Measurements from ENCODE around the gene APOBEC4. TPM values are rescaled to one million over a fixed set of nuclear protein-coding genes. Genes with fewer than 3 reads are reported as not detected.

Gene APOBEC4
- total and polyA plus RNA-seq, 10 of the 15 experiments (the other 5 are each of a cell fraction or from before 2014, with no cell fraction given) = 0.04 to 0.25 (median 0.06) TPM; not detected in 5

GRCh38 chr1:183604038-183604808 is 48.9 kb downstream of the APOBEC4 start (continued):
- TF ChIP-seq RB1 (IDR thresholded peaks at IDR 0.05; ENCODE audit: borderline replicate concordance) = peak; percentile 70; the same call in 1 of the 2 replicates
- no peak for TF ChIP-seq NR2C1 (IDR thresholded peaks at IDR 0.05)
- no peak for TF ChIP-seq RAD51 (IDR thresholded peaks at IDR 0.05)
- TF ChIP-seq PBX3 (IDR thresholded peaks at IDR 0.05; ENCODE audit: insufficient replicate concordance, low read depth, low read length) = no peak
- TF ChIP-seq BCL3 (IDR thresholded peaks at IDR 0.05; ENCODE audit: borderline replicate concordance, insufficient read depth, low read depth, low read length, poor library complexity, severe bottlenecking) = peak; percentile 92
- no peak for TF ChIP-seq REST (IDR thresholded peaks at IDR 0.05; ENCODE audit: low read depth, low read length)
- TF ChIP-seq PKNOX1 (IDR thresholded peaks at IDR 0.05) = peak; percentile 25; the same call in 1 of the 2 replicates
- TF ChIP-seq SUPT20H (IDR thresholded peaks at IDR 0.05; ENCODE audit: borderline replicate concordance, control insufficient read depth, low read depth, low read length) = no peak
- no peak; the same call in 1 of the 2 replicates for TF ChIP-seq USF2 (IDR thresholded peaks at IDR 0.05; ENCODE audit: borderline replicate concordance, low read depth, low read length)
- TF ChIP-seq SREBF2 (IDR thresholded peaks at IDR 0.05; ENCODE audit: low read length) = no peak
- TF ChIP-seq ZNF207 (IDR thresholded peaks at IDR 0.05; ENCODE audit: borderline replicate concordance) = peak; percentile 36; the same call in 1 of the 2 replicates
- no peak for TF ChIP-seq RAD21 (IDR thresholded peaks at IDR 0.05; ENCODE audit: insufficient read depth, low read depth, low read length)
- no peak for TF ChIP-seq CHD2 (IDR thresholded peaks at IDR 0.05; ENCODE audit: borderline replicate concordance, low read depth, low read length)
- peak; percentile 66; the same call in 1 of the 2 replicates for TF ChIP-seq STAT3 (IDR thresholded peaks at IDR 0.05; ENCODE audit: low read depth, low read length)
- TF ChIP-seq BHLHE40 (IDR thresholded peaks at IDR 0.05; ENCODE audit: borderline replicate concordance in 1 of 2, low read depth in 2 of 2, low read length in 1 of 2) = peak; percentile 62 to 76; a peak in 3 of 4 replicates
- peak; percentile 93 for TF ChIP-seq MTA2 (IDR thresholded peaks at IDR 0.05; ENCODE audit: low read depth)
- TF ChIP-seq EED (IDR thresholded peaks at IDR 0.05; ENCODE audit: low read depth) = peak; percentile 92
- TF ChIP-seq POLR2AphosphoS5 (IDR thresholded peaks at IDR 0.05; ENCODE audit: low read length) = no peak
- TF ChIP-seq GATAD2B (conservative IDR thresholded peaks at IDR 0.05; ENCODE audit: low read depth) = peak; percentile 95
- TF ChIP-seq TBL1XR1 (IDR thresholded peaks at IDR 0.05; ENCODE audit: low read depth, low read length) = 0 out of 2 replicates have a peak, but pooled peaks have one; percentile 9
